ENCODE data around the gene G0S2.

Gene G0S2

DNA sequence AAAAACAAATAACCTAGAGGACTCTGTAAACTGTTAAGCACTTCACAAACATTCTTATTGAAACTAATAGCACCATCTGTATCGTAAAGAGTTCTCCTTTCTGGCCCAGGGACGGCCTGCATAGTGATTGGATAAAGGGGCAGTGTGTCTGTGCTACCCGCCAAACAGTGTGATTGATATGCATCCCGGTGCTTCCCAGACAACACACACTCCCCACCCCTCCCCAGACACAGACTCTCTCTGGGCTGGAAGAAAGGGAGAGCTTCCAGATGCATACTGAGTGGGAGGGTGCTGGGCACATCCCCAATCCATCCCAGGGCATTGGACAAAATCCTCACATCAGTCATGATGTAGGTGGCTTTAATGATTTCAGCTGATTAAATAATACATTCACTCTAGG is 33.1 kb downstream of the G0S2 start:
- TF ChIP-seq, protein P1, sequence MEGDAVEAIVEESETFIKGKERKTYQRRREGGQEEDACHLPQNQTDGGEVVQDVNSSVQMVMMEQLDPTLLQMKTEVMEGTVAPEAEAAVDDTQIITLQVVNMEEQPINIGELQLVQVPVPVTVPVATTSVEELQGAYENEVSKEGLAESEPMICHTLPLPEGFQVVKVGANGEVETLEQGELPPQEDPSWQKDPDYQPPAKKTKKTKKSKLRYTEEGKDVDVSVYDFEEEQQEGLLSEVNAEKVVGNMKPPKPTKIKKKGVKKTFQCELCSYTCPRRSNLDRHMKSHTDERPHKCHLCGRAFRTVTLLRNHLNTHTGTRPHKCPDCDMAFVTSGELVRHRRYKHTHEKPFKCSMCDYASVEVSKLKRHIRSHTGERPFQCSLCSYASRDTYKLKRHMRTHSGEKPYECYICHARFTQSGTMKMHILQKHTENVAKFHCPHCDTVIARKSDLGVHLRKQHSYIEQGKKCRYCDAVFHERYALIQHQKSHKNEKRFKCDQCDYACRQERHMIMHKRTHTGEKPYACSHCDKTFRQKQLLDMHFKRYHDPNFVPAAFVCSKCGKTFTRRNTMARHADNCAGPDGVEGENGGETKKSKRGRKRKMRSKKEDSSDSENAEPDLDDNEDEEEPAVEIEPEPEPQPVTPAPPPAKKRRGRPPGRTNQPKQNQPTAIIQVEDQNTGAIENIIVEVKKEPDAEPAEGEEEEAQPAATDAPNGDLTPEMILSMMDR (conservative IDR thresholded peaks at IDR 0.05): no peak
- no peak overlapping the region for H3K27ac ChIP-seq

DNA sequence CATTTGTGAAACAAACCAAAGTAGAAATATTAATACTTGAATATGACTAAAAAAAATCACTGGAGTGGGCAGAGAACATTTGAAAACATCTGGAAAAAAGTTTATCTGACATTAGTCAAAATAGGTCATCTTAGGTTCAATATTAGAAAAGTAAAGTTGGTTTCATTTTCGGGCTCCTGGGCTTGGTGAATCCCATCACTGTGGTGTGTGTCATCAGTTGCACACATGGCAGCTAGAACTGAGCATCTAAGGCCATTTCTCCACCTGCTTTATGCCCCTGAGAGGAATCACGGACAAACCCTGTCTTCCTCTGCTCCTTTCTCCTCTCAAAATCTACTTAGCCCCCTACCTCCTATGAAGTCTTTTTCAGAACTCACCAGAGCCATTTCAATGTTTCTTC is 34.9 kb downstream of the G0S2 start:
- H3K27ac ChIP-seq: no peak overlapping the region
- TF ChIP-seq, protein P1 (conservative IDR thresholded peaks at IDR 0.05): no peak

DNA sequence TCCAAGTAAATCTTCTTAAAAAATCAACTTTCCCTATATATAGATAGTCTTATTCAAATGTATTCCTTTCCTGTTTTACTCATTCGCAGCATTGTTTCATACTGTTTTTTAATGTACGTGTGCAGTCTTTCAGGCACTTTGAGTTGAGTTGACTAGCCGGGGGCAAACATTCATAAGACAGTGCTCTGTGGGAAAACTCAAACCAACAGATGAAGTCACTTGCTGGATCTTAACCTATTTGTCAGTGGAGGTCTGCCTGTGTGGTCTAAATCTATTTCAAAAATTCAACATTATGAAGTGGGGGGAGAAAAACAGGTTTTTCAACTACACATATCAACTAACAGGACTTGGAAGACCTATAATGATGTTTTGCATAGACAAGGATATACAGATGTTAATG is 35.6 kb downstream of the G0S2 start:
- H3K27ac ChIP-seq: no peak overlapping the region
- TF ChIP-seq, protein P1 (conservative IDR thresholded peaks at IDR 0.05): no peak

DNA sequence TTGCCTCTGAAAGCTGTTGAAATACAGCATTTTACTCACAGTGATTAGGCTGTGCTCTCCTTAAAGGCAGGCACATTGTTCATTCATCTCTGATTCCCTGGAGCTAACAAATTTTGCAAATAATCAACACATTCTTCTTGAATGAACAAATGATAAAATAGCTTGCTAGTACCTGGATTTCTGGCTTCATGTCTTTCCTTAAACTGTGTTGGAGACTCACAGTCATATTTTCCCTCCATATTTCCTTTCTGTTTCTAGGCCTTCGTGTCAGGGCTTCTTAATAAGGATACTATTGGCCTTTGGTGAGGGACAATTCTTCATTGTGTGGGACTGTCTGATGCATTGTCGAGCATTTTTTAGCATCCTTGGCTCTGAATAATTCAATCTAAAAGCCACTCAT is 39.1 kb downstream of the G0S2 start:
- no peak overlapping the region for H3K27ac ChIP-seq
- TF ChIP-seq, protein P1 (conservative IDR thresholded peaks at IDR 0.05): no peak

DNA sequence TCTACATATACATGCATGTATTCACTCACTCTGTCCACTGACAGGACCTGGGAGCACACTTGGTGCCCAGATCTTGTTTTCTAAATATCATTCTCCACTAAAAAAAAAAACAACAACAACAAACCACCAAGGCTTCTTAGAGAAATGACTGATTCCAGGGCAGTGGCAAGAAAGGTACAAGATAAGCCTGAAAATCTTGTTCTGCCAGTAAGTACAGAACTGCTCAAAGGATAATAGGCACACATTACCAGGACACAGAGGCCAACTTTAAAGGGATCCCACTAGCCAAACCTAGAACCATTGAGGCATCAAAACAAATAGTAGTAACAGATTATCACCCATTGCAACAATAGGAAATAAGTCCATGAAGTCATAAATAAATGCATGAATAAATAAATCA is 40.1 kb downstream of the G0S2 start:
- TF ChIP-seq, protein P1 (conservative IDR thresholded peaks at IDR 0.05): no peak

DNA sequence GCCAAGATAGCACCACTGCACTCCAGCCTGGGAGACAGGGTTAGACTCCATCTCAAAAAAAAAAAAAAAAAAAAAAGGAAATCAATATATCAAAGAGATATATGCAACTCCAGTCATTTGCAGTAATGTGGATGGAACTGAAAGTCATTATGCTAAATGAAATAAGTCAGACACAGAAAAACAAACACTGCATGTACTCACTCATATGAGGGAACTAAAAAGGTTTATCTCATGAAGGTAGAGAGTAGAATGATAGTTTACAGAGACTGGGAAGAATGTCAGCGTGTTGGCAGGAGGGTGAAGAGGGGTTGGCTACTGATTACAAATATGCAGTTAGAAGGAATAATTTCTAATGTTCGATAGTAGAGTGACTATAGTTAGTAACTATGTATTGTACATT is 42.6 kb downstream of the G0S2 start:
- TF ChIP-seq, protein P1 (conservative IDR thresholded peaks at IDR 0.05): no peak

More for the DNA sequence above, 40.1 kb downstream of the G0S2 start:
- H3K27ac ChIP-seq: no peak overlapping the region

DNA sequence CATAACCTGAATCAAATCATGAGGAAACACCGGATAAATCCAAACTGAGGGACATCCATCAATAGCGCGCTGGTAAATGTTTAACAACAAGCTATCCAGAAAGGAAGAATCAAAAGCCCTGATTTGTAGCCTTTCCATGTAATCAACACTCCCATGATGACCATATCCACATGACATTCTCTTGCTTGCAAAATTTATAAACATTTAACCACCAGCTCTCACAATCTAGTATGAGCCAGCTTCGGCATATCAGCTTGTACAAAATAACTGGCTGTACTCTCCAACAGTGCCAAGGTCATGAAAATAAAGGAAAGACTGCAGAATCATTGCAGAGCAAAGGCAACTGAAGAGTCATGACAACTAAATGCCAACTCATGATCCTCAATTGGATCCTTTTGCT is 45.1 kb downstream of the G0S2 start:
- H3K27ac ChIP-seq: no peak overlapping the region
- TF ChIP-seq, protein P1 (conservative IDR thresholded peaks at IDR 0.05): no peak

More for the DNA sequence above, 42.6 kb downstream of the G0S2 start:
- H3K27ac ChIP-seq: no peak overlapping the region

DNA sequence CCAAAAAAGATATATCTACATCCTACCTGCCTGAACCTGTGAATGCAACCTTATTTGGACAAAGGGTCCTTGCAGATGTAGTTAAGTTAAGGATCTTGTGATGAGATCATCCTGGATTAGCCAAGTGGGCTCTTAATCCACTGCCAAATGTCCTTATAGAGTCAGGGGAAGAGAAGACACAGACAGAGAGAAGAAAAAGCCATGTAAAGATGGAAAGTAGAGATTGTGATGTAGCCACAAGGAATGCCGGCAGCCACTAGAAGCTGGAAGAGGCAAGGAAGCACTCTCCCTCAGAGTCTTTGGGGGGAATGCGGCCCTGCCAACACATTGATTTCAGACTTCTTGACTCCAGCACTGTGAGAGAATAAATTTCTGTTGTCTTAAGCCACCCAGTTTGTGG is 45.6 kb downstream of the G0S2 start:
- H3K27ac ChIP-seq: no peak overlapping the region
- TF ChIP-seq, protein P1 (conservative IDR thresholded peaks at IDR 0.05): no peak
